HepG2 (cell line): ENCODE measurements around the gene ZBTB48. TPM values are rescaled to one million over a fixed set of nuclear protein-coding genes. Genes with fewer than 3 reads are reported as not detected.

Experiments used
- AGO2 ChIP-seq: fragments of 200-400 bp; formaldehyde crosslinking; optimal IDR thresholded peaks from 2 replicates; pipeline ENCODE3; 2017; ENCODE audit warnings: mild to moderate bottlenecking, low read depth, low read length, moderate library complexity
- AKNA ChIP-seq: sonication (generic); formaldehyde crosslinking; IDR thresholded peaks from 2 replicates; pipeline ENCODE4 v1.4.0; 2020; ENCODE audit warnings: missing genetic modification reagents, borderline replicate concordance
- HIC2 ChIP-seq: sonication (generic); formaldehyde crosslinking; IDR thresholded peaks from 2 replicates; pipeline ENCODE4 v1.9.0; 2022; ENCODE audit warnings: low read depth, missing genetic modification reagents
- HMGXB4 ChIP-seq, 2 experiments: sonication (generic) in 1 of 2; formaldehyde crosslinking in 1 of 2; IDR thresholded peaks; 2 replicates each; pipeline versions ENCODE4 v1.4.0 to v1.6.1; 2018 to 2020; ENCODE audit warnings: missing genetic modification reagents in 2 of 2, borderline replicate concordance in 1 of 2, low read depth in 1 of 2, mild to moderate bottlenecking in 1 of 2, missing biosample characterization in 1 of 2
- KAT2B ChIP-seq: fragments of 150-350 bp; IDR thresholded peaks from 2 replicates; pipeline ENCODE4 v1.6.1; 2014; ENCODE audit warnings: low read depth, low read length, borderline replicate concordance
- MLXIP ChIP-seq: sonication (generic); formaldehyde crosslinking; IDR thresholded peaks from 2 replicates; pipeline ENCODE4 v1.9.0; 2021; ENCODE audit warnings: missing genetic modification reagents, borderline replicate concordance
- NFE2 ChIP-seq: sonication (generic); formaldehyde crosslinking; IDR thresholded peaks from 2 replicates; pipeline ENCODE4 v1.4.0; 2020; ENCODE audit warnings: missing genetic modification reagents
- NRL ChIP-seq: sonication (generic); formaldehyde crosslinking; IDR thresholded peaks from 2 replicates; pipeline ENCODE4 v1.5.0; 2020; ENCODE audit warnings: missing genetic modification reagents, mild to moderate bottlenecking, moderate library complexity, borderline replicate concordance
- RBM39 ChIP-seq: fragments of 200-400 bp; formaldehyde crosslinking; IDR thresholded peaks from one replicate; pipeline ENCODE4 v1.6.1; 2018; ENCODE audit warnings: antibody characterized with exemption, mild to moderate bottlenecking, low read depth, low read length; ENCODE audit not compliant: poor library complexity, severe bottlenecking
- ZNF235 ChIP-seq: sonication (generic); formaldehyde crosslinking; IDR thresholded peaks from 2 replicates; pipeline ENCODE4 v1.8.1; 2023; ENCODE audit warnings: mild to moderate bottlenecking, missing genetic modification reagents, borderline replicate concordance
- ZNF337 ChIP-seq: sonication (generic); formaldehyde crosslinking; IDR thresholded peaks from 2 replicates; pipeline ENCODE4 v1.5.1; 2020; ENCODE audit warnings: missing genetic modification reagents, low read depth, mild to moderate bottlenecking, borderline replicate concordance
- ZNF550 ChIP-seq: sonication (generic); formaldehyde crosslinking; IDR thresholded peaks from 2 replicates; pipeline ENCODE4 v1.4.0; 2020; ENCODE audit warnings: mild to moderate bottlenecking, missing genetic modification reagents, borderline replicate concordance
- ZNF562 ChIP-seq: sonication (generic); formaldehyde crosslinking; IDR thresholded peaks from 2 replicates; pipeline ENCODE4 v1.8.0; 2022; ENCODE audit warnings: missing genetic modification reagents, borderline replicate concordance
- ZNF776 ChIP-seq: sonication (generic); formaldehyde crosslinking; IDR thresholded peaks from 2 replicates; pipeline ENCODE4 v1.4.0; 2020; ENCODE audit warnings: mild to moderate bottlenecking, missing genetic modification reagents
- ZNF781 ChIP-seq: sonication (generic); formaldehyde crosslinking; IDR thresholded peaks from 2 replicates; pipeline ENCODE4 v1.5.1; 2020; ENCODE audit warnings: borderline replicate concordance, mild to moderate bottlenecking, missing genetic modification reagents; ENCODE audit errors: not compliant biosample characterization
- ZSCAN21 ChIP-seq: sonication (generic); formaldehyde crosslinking; IDR thresholded peaks from 2 replicates; pipeline ENCODE4 v1.8.0; 2022; ENCODE audit warnings: mild to moderate bottlenecking, missing genetic modification reagents, moderate library complexity, borderline replicate concordance
- polyA plus RNA-seq, 8 experiments: library from polyadenylated mRNA; depleted of rRNA in 3 of 8; stranded (reverse) in 7 of 8; unstranded in 1 of 8; fragments of >200 nt; fragmentation: Illumina TruSeq in 4 of 8; extraction: Trizol in 4 of 8; gene quantifications; 2 replicates each; pipeline versions ENCODE4 v1.2.1 to v1.2.3, GENCODE V29; 2011 to 2016; ENCODE audit warnings: low read depth in 4 of 8, missing spikeins in 1 of 8, mixed read lengths in 1 of 8; ENCODE audit not compliant: insufficient read depth in 1 of 8
- total RNA-seq, 5 experiments: library from RNA; depleted of rRNA; stranded (reverse); fragments of >200 nt; fragmentation: Illumina TruSeq; extraction: Trizol; gene quantifications; 2 replicates each; pipeline ENCODE4 v1.2.3, GENCODE V29; 2016; ENCODE audit warnings: low read depth in 1 of 5

Gene ZBTB48
- total and polyA plus RNA-seq, 2 of the 13 experiments (the other 11 are each of a cell fraction or from before 2014, with no cell fraction given), result 13.0 to 17.1 TPM

GRCh38 chr1:6582370-6582769, 2.6 kb downstream of the ZBTB48 start (continued):
- no peak for TF ChIP-seq MLXIP (CRISPR knock-in tag)
- TF ChIP-seq NFE2 (CRISPR knock-in tag), result no peak
- no peak for TF ChIP-seq AKNA (CRISPR knock-in tag)
- TF ChIP-seq NRL (CRISPR knock-in tag), result no peak
- no peak for TF ChIP-seq KAT2B
- TF ChIP-seq ZNF776, result no peak
- no peak for TF ChIP-seq ZNF235 (CRISPR knock-in tag)
- no peak for TF ChIP-seq ZNF550 (CRISPR knock-in tag)
- TF ChIP-seq ZNF781 (CRISPR knock-in tag), result no peak
- no peak for TF ChIP-seq RBM39
- TF ChIP-seq HIC2 (CRISPR knock-in tag), result peak; percentile 86
- TF ChIP-seq ZSCAN21 (CRISPR knock-in tag), result no peak
- no peak for TF ChIP-seq AGO2
- TF ChIP-seq ZNF562 (CRISPR knock-in tag), result no peak
- peak in 1 of 2 experiments; percentile 64; a peak in 1 of 4 replicates for TF ChIP-seq HMGXB4 (CRISPR knock-in tag; IDR thresholded peaks at IDR 0.05; ENCODE audit: borderline replicate concordance in 1 of 2, low read depth in 1 of 2)
- no peak for TF ChIP-seq ZNF337 (CRISPR knock-in tag)
